Activated CD4-positive, alpha-beta T cell treated with anti-CD3 and anti-CD28 coated beads, Interleukin-2, amount 50 U/mL, for 24 hours (primary cell): ENCODE data around the gene TMEM272.

Source experiments
- DNase-seq, 2 donors: peaks; one replicate each; pipeline ENCODE4 v3.0.0-alpha.2; 2020; ENCODE audit warnings: low read depth in 1 of 2, low spot score in 1 of 2

The TMEM272 gene

GRCh38 chr13:51856027-51856736 lies 11.2 kb upstream of the TMEM272 start:
- no peak for DNase-seq

GRCh38 chr13:51849145-51850101 lies 4.4 kb upstream of the TMEM272 start:
- no peak for DNase-seq

GRCh38 chr13:51848674-51849073 lies 3.7 kb upstream of the TMEM272 start:
- no peak for DNase-seq

GRCh38 chr13:51846756-51847155 lies 1.8 kb upstream of the TMEM272 start:
- no peak for DNase-seq

GRCh38 chr13:51845574-51846318 lies 769 bp upstream of the TMEM272 start:
- no peak for DNase-seq

GRCh38 chr13:51843529-51843928 lies 1.4 kb downstream of the TMEM272 start:
- DNase-seq: no peak

- DNase-seq: no peak
Measured at GRCh38 chr13:51841732-51842131, 3.2 kb downstream of the TMEM272 start.

GRCh38 chr13:51840917-51841316 lies 4.1 kb downstream of the TMEM272 start:
- no peak for DNase-seq

DNA sequence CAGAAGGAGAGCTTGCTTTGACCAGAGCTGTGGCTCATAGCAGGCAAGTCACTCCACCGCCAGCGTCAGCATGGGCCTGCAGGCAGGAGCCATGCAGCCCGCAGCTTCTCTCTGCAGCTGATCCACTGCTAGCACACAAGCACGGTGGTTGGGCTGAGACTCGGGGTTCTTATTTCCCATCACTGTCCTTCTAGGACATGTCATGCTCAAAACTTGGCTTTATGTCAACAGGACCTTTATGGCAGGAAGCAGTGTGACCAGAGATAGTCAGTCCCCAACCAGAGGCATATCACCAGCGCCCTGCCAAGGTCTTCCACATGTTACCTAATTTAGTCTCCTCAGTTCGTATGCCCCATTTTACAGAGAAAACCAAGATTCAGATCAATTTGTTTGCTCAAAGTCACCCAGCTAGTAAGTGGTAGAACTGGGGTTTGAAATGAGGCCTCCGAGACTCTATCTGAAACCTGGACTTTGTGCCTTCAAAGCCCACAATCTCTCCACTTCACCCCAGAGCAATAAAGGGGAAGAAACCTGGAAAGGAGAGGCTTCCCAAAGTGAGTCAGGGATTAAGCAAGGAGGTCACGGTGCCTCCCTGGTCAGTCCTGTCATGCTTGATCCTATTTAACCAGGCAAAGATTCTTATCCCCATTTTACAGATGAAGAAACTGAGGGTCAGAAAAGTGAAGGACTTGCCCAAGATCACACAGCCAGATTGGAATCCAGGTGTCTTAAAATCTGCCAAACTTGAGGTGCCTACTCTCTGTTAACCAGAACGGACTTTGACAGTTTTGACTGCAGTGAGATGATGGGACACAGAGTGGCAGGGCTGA lies 5.1 kb downstream of the TMEM272 start:
- DNase-seq: no peak

DNA sequence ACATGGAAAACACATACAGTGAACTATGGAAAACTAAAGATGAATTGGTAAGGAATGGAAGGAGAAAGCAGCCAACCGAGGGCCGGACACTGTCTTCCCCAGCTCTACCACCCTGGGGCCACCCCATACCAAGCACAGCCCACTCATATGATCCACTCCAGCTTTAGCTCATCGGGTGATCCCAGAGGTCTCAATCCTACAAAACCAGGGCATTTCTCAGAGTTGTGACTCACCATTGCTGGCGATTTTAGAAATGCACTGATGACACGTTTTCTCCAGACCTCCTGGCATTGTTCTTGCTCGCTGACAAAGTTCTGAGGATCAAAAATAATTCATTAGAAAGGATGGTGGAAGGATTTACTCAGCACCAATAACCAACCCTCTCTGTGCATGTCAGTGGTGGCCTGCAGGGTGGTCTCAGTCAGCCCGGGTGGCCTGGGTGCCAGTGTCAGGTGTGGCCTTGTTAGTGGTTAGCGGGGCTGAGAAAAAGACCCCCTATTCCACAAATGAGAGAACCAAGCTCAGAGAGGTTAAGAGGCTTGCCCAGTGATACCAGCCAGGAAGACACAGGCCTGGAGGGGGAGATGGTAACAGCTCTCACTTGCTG lies 6.6 kb downstream of the TMEM272 start:
- no peak for DNase-seq

DNA sequence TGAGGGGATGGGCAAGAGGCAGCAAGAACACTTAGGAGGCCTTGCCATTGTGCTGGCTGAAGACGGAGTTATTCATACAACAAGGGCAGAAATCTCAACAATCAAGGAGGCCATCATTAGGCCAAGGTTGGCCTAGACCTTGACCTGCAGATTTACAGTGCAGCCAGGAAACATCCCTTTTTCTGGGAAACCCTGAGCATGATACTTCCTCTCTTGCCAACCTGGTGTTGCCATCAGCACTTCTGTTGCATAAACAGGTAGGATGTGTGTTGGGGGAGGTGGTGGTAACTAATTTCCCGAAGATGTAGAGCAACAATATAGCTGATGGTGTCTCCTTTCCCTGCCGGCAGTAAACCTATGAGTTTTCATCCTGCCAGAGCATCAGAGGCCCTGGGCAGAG lies 8.0 kb downstream of the TMEM272 start:
- DNase-seq: no peak

- no peak for DNase-seq
Measured at GRCh38 chr13:51834581-51835171, 10.3 kb downstream of the TMEM272 start.

DNA sequence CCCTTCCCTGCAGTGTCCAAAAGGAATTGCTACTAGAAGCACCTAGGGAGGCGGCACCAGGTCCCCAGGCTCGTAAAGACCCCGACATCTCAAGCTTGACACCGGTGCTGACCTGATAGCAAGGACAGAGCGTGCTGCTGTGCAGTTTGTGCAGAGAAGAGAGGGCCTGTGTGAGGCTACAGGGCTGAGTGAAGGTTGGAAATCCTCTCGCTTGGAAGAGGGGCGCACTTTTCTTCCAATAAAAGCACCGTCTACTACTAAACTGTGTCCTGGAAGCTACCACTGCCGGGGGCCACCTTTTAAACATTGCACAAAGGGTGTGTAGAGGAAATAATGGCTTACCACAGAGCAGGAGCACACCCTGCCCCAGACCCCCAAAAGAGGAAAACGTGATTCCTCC lies 11.0 kb downstream of the TMEM272 start:
- DNase-seq: no peak

- DNase-seq: peak in 1 of 2 donors; percentile 55
Measured at GRCh38 chr13:51832471-51833152, 12.4 kb downstream of the TMEM272 start.

DNA sequence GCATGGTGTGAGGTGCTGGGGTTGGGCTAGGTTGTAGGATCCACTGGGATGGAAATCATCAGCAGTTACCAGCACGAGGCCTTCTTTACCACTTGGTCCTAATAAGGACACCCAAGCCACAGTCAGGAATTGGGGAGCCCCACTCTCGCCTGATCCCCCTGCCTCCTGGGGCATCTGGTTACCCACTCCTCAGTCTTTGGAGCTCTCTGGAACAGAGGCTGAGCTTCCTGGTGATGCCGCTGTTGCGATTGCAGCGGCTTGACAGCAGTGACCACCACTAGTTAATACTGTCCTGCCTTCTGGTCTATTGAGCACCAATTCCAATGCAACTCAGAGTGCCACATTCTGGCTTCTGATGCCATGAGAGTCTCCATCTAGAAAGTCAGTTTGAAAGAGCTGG lies 13.5 kb downstream of the TMEM272 start:
- DNase-seq: no peak

DNA sequence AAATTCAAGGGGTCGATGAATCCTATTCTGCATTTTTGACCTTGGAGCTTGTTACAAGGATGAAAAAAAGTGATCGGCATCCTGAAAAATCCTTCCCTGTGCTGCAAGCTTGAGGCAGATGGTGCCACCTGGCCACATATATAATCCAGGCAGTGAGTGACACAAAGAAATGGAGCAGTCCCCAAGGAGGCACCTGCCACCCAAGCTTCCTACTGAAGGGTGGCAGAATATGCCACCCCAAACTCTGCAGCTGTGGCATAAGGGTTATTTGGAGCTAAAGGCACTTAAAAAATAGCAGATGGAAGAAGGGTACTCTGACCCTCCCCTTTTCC lies 15.4 kb downstream of the TMEM272 start:
- DNase-seq: no peak

DNA sequence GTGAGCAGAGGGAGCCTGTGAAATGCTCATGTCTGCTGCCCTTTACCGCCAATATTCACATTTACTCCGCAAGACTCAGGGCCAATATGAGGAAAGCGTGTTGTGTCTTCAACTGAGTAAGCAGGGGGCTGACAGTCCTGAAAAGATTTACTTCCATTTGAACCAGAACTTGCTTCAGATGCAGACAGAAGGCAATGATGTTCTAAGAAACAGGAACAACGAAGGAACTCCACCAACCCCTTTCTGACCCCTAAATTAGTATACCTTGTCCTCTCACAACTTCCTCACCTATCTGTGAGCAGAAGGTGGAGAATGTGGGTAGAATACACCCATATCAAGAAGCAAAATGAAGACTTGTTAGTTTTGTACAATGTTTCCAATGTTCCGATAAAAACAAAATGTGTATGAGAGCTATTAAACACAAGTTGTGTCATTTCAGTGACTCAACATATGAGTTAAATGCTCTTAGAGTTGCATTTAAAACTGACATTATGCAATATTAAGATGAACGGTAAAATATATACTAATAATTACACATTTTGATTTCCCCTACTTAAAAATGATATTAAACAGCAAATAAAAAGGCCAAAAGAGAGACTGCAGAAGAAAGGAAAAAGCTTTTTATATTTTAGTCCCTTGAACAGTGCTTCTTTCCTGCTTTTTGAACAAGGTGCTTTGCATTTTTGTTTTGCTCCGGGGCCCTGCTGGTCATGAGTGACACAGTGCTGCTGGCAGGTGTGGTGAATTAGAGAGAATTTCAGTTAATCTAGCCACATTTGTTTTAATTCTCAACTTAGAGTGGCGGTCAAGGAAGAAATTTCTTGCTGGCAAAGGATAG lies 16.0 kb downstream of the TMEM272 start:
- no peak for DNase-seq

- no peak for DNase-seq
Measured at GRCh38 chr13:51827254-51827653, 17.7 kb downstream of the TMEM272 start.

GRCh38 chr13:51826606-51827005 lies 18.4 kb downstream of the TMEM272 start:
- DNase-seq: no peak
